Measurements from ENCODE around the gene PYY. TPM values are rescaled to one million over a fixed set of nuclear protein-coding genes. Genes with fewer than 3 reads are reported as not detected.

The PYY gene
- total RNA-seq, 4 donors from 2014 or later: not detected

- TF ChIP-seq EP300 (IDR thresholded peaks at IDR 0.05) (no peak), CTCF (IDR thresholded peaks at IDR 0.05) (no peak), POLR2AphosphoS5 (IDR thresholded peaks at IDR 0.05) (no peak)
- Histone ChIP-seq H3K27me3 (peaks cover 47% of the 10 kb centered on the region), H3K36me3 (no peaks in the 10 kb centered on the region), H3K4me1 (peaks cover 10% of the 10 kb centered on the region), H3K4me3 (no peak overlapping the region), H3K9me3 (no peaks in the 10 kb centered on the region), H3K27ac (no peak overlapping the region)
- WGBS: 80% methylated on average over 7 of the region's 7 CpGs
- DNase-seq (ENCODE audit: low spot score in 2 of 2): no peak
Measured at GRCh38 chr17:43986225-43986981, 32.7 kb upstream of the PYY start.

GRCh38 chr17:43984521-43984920 is 30.8 kb upstream of the PYY start:
- no peak for DNase-seq (ENCODE audit: low spot score in 2 of 2)
- peaks cover 10% of the 10 kb centered on the region for H3K4me1 ChIP-seq
- H3K4me3 ChIP-seq: peak overlapping the region; percentile 45
- no peak for TF ChIP-seq POLR2AphosphoS5 (IDR thresholded peaks at IDR 0.05)
- no peak for TF ChIP-seq POLR2A (IDR thresholded peaks at IDR 0.05)
- TF ChIP-seq EP300 (IDR thresholded peaks at IDR 0.05): no peak
- no peak for TF ChIP-seq CTCF (IDR thresholded peaks at IDR 0.05)
- no peaks in the 10 kb centered on the region for H3K36me3 ChIP-seq
- H3K9me3 ChIP-seq: no peaks in the 10 kb centered on the region
- H3K27ac ChIP-seq: no peak overlapping the region
- peaks cover 53% of the 10 kb centered on the region for H3K27me3 ChIP-seq
- 76% methylated on average over 8 of the region's 8 CpGs for WGBS

DNA sequence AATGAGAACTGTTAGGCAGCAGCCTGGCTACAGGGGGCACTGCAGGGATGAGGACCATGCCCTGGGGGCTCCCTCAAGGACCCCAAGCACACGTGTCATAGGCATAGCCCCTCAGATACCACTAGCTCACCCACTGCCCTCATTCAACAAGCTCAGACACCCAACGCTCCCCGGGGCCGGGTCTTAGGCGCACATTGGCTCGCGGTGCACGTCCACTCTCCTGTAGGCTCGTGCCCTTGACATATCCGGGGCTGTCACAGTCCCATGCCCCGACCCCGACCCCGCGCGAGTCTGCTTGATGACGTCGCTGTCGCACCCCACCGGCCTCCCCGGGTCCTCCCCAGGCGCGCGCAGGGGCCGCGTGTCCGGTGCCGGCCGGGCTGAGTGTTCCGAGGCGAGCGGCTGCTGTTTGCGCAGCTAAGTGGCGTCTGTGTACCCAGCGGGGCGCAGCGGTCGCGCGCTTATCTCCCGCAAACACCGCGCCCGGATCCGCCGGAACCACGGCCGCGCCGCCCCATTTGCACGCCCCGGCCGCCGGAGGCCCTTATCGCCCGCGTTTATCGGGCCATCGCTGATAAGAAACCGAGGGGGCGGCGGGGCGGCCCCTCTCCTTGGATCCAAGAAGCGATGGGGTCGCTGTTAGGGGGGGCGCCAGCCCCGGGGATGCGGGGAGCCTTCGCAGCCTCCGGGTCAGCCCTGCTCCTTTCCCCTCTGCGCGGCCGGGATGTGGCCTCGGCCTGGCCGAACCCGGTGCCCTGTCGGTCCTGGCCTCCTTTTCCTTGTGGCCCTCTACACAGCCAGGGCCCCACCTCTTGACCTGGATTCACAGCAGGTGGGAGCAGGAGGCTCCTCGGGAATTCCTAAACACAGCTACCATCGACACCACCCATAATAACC is 30.0 kb upstream of the PYY start:
- H3K27ac ChIP-seq: no peak overlapping the region
- TF ChIP-seq POLR2A (IDR thresholded peaks at IDR 0.05): no peak
- no peak for TF ChIP-seq EP300 (IDR thresholded peaks at IDR 0.05)
- no peak for TF ChIP-seq POLR2AphosphoS5 (IDR thresholded peaks at IDR 0.05)
- TF ChIP-seq CTCF (IDR thresholded peaks at IDR 0.05): no peak
- H3K27me3 ChIP-seq: peaks cover 53% of the 10 kb centered on the region
- H3K4me3 ChIP-seq: peak overlapping the region; percentile 45
- peaks cover 10% of the 10 kb centered on the region for H3K4me1 ChIP-seq
- no peaks in the 10 kb centered on the region for H3K36me3 ChIP-seq
- no peaks in the 10 kb centered on the region for H3K9me3 ChIP-seq
- no peak for DNase-seq (ENCODE audit: low spot score in 2 of 2)
- WGBS: 7% methylated on average over 24 of the region's 78 CpGs

DNA sequence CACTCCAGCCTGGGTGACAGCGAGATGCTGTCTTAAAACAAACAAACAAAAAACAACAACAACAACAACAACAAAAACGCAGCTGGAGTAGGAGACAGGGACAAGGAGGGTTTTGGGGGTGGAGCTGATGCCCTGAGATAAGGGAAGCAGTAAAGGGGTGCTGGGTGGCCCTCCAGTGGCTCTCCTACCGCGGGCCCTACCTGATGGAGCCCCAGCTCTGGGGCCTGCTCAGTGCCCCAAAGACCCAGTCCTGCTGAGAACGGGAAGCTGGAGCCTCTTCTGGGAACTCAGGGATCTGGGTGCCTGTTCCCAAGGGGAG is 29.4 kb upstream of the PYY start:
- Histone ChIP-seq H3K27ac (no peak overlapping the region), H3K4me3 (no peak overlapping the region), H3K27me3 (peaks cover 53% of the 10 kb centered on the region)

More for the DNA sequence above, 29.4 kb upstream of the PYY start:
- TF ChIP-seq EP300 (IDR thresholded peaks at IDR 0.05) (no peak), POLR2AphosphoS5 (IDR thresholded peaks at IDR 0.05) (no peak), POLR2A (IDR thresholded peaks at IDR 0.05) (no peak), CTCF (IDR thresholded peaks at IDR 0.05) (no peak)
- 27% methylated on average over 5 of the region's 5 CpGs for WGBS
- Histone ChIP-seq H3K4me1 (peaks cover 10% of the 10 kb centered on the region), H3K9me3 (no peaks in the 10 kb centered on the region), H3K36me3 (no peaks in the 10 kb centered on the region)
- no peak for DNase-seq (ENCODE audit: low spot score in 2 of 2)

All from suprapubic skin (tissue), 4 donors.